GM19239 (cell line): ENCODE results near the gene TXNRD2.

Experiments used
- DNase-seq: peaks from one replicate; pipeline ENCODE4 v3.0.0; 2011; ENCODE audit warnings: low spot score; ENCODE audit not compliant: insufficient read length
- FAIRE-seq: peaks from 2 replicates; lab custom pipeline; 2011; peaks lifted over from hg19 to GRCh38; lab: Jason Lieb, UNC

The TXNRD2 gene

DNA sequence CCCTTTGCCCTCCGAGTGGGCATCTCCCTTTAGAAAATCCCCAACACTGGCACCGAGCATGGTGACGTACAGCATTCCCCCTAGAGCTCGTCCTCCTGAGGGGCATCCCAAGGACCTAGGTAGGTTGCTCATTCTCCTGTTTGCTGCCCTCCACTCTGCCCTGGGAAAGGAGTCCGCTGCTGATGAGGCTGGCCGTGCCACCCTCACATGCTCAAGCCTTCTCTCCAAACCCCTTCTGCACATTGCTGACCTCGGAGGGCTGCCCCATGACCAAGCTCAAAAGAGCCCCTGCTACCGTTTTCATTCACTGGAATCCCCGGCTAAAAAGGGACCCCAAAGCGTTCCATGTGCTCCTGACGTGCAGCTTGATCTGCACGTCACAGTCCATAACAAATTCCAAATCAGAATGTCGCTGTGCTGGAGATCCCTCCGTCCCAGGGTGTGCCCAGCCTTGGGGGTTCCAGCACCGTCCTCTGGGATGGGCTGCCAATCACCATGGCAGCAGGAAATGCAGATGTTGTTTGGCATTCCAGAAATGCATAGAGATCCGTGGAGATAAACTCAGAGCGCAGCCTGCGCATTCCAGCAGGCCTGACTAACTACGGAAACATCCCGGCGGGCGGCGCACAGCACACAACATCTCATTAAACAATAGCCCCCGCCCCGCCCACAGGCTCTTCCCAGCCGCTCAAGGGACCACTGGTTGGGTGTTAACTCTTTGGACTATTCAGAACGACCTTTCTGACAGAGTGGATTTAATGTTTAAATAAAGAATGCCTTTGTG, 60.6 kb downstream of the TXNRD2 start:
- no peak for FAIRE-seq

DNA sequence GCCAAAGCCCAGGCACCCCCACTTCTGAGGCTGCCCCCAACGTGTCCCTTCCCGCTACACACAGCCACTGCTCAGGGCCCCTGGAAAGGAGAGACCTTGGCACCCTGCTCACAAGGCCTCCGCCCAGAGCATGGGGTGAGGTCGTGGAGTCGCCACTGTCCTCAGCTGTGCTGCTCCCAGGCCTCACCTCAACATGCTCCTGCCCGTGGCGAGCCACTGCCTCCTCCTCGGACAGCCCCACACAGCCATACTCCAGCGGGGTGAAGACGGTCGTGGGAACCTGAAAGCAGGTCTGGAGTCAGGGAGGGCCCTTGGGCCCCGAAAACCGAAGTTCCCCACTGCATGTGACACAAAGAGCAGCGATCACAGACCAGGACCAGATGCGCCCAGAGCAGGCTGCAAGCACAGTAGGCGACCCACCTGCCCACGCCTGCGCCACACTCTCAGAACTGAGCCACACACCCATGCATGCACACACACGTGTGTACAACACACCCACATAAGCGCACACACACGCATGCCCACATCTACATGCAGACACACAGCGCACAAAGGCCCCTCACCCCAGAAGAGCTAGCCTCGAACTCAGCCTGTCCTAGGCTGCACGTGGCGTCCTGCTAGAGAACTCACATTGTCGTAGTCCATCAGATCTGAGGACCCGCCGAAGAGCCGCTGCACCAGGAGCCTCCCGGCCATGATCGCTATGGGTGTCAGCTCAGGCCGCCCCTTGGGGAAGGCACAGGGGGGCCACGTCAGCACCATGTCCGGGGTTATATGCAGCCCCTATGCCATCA, 61.4 kb downstream of the TXNRD2 start:
- FAIRE-seq = no peak

More for the DNA sequence above, 60.6 kb downstream of the TXNRD2 start:
- DNase-seq = no peak

DNA sequence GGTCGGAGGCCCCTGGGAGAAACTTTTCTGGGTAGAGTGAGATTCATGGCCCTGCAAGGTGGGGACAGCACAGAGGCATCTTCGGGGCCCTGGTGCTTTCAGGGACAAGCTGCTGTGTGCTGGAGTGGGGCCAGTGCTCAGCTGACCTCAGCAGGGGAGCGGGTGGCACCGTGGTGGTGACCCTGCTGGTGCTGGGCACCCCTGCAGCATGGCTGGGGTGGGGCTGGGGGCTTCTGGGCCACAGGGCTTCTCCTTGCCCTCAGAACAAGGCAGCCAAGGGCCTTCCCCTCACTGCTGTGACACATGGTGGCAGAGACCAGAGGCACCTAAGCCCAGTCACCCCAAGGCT, 62.0 kb downstream of the TXNRD2 start:
- no peak for FAIRE-seq

More for the DNA sequence above, 61.4 kb downstream of the TXNRD2 start:
- DNase-seq = no peak

DNA sequence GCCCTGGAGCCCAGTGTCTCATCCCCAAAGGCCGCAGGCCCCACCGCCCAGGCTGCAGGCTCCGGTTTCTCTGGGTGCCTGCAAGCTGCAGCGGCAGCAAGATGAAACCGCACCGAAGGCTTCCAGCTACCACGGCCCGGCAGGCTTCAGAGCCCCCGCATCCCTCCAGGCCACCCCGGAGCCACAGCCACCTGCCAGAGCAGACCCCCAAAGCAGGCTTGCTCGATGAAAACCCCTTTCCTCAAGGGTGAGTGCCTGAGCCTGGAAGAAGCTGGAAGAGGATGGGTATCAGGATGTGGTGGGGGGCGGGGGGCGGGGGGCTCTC, 62.4 kb downstream of the TXNRD2 start:
- FAIRE-seq (no peak), DNase-seq (no peak)

More for the DNA sequence above, 62.0 kb downstream of the TXNRD2 start:
- no peak for DNase-seq

DNA sequence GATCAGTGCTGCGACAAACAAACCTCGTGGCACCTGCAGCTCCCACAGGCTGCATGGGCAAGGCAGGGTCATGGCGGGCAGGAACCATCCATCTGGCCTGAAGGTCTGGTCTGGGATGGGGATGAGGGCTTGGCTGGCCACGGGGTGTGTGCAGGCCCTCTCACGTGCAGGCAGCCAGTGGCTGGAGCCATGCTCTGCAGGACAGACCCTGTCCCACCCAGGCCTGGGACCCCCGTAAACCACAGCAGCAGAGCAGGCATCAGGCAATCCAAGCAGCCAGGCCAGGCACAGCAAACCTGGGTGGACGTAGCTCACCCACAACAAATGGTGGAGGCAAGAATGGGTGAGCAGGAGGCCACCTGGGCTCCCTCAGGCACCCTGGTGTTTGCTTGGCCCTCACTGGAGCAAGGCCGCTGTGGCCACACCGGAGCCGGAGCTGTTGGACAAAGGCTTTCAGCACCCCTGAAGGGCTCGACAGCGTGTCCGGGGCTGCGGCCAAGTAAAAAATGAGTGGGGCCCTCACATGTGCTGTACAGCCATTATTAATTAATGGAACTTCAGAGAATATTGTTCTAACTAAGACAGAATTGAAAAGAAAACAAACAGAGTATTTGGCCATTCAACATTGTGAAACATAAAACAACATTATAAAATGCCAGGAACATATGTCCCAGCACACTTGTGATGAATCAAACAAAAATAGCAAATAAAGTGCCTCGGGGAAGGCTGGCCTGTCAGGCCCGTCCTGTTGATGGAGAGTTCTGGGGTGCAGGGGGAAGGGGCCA, 63.0 kb downstream of the TXNRD2 start:
- no peak for DNase-seq
- no peak for FAIRE-seq

DNA sequence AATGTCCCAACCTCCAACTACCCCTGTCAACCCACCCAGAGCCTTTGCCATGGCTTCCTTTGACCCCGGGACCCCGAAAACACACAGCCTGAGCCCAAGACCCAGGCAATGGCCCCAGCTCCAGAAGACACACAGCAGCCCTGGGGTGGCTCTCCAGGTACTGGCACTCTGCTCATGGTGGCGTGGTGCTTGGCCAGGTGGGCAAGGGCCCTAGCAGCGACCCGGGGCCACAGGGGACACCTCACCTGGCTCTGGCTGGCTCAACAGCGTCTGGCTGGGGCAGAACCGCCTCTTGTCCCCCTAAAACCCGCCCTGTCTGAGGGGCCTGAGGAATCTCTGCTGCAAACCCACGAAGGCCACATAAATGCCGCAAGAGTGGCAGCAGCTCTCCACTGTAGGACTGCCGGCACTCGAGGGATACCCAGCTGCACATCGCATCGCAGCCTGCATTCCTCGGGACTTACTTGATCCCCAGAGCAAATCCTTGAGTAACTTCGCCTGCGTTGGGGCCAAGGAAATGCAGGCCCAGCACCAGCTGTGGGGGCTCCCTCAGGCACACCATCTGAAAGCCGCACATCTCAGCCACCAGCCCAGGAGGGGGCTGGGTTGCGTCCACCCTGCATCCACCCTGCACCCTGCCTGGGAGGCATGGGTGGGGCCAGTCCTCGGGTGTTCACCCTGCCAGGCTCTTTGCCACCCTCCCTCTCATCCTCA, 63.8 kb downstream of the TXNRD2 start:
- no peak for FAIRE-seq
- DNase-seq = no peak

DNA sequence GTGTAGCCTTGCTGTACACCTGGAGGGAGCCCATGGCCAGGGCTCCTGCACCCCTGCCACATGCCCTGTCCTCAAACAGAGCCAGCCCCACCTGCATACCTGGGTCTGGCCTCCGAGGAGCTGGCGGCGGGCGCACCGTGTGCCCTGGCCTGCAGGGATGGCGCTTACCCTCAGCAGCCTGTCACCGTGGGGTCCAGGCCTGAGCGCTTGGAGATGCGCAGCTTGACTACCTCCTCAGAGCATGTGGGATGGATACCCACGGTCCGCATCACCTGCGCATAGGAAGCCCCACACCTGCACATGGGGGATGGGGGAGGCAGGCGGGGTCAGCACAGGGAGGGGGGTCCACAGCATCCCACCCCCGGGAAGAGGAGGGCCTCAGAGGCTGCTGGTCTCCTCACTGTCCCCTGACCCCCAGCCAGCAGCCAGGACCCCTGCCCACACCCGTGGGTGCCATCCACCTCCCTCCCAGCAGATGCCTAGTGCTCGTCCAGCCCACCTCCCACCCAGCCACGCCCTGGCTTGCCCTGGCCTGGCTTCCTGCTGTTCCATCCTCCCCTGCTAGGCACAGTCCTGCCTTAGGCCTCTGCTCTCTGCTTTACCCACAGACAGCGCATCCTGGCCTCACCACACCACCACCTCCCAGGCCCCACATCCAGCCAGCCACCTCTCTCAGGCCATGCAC, 64.5 kb downstream of the TXNRD2 start:
- DNase-seq = no peak
- no peak for FAIRE-seq

DNA sequence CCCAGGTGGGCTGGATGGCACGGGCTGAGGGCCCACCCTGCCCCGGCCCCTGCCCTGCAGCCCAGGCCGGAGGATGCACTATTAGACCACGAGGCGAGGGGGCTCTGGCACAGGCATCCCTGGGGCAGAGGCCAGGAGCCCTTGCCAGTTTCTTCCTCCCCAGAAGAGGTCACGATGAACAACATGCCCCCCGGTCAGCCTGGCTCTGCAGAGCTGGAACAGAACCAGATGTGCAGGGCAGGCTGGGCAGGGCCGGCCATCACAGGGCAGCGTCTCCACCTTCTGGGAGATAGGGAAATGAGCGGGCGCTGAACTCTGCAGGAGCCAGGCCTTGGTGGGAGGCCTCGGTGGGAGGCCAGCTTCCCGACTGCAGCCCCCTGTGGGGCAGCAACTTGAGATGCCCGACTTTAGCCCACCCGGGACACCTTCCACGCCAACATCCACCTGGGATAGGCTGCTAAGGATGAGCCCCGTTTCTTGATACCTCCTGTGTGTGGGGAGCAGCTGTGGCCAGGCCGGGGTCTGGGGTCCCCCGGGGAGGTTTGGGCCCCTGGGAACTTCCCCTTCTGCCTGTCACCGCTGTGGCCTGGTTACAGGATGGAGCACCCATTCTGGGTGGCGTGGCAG, 65.2 kb downstream of the TXNRD2 start:
- FAIRE-seq (no peak), DNase-seq (no peak)

DNA sequence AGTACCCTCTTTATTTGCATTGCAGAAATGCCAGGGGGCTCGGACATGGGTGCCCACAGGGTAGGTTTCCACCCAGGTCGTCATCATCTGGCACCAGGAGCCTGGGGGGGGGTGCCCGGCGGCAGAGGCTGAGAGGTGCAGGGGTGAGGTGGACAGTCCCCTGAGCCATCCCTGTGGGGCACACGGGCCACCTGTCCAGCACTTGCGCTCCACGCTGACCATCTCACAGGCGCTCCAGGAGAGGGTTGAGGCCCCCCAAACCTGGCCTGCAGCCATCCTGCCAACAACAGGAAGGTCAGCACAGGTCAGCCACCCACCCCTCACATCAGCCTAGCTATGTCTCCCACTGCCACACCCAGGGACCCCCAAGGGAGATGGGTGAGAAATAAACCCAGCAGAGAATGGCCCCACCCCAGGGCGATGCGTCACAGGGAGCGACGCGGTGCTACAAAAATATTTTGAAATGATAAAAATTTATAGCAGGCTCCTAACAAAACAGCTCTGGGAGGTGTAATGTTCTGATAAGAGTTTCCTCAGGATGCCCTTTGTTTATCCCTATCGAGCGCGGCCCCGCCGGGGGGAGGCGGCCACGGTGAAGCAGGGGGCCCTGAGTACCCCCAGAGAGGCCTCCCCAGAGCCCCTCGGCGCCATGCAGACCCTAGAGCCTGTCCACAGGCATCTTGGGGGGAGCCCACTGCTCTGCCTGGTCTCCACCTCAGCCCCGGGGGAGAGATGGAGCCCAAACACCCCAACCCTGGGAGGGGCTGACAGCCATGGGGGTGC, 65.9 kb downstream of the TXNRD2 start:
- DNase-seq (no peak), FAIRE-seq (no peak)

DNA sequence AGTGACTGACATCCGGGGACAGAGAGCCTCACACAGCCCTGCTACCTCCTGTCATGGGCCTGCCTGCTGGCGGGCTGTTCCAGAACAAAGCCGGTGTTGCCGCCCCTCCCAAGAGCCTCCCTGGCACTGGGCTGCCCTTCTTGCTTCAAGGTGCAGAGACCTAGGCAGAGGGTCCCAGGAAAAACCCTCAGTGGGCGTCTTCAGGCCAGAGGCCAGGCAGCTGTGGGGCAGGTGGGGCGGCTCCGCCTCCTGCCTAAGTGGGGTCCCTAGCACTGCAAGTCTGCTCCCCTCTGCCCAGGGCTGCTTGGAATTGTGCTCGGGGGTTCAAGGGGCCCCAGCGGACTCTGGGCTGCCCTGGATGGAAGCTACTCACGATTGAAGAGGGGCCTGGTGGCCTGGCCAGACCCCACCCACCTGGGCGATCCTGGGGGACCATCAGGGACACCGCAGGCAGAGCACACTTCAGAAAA, 66.5 kb downstream of the TXNRD2 start:
- DNase-seq (no peak), FAIRE-seq (no peak)

DNA sequence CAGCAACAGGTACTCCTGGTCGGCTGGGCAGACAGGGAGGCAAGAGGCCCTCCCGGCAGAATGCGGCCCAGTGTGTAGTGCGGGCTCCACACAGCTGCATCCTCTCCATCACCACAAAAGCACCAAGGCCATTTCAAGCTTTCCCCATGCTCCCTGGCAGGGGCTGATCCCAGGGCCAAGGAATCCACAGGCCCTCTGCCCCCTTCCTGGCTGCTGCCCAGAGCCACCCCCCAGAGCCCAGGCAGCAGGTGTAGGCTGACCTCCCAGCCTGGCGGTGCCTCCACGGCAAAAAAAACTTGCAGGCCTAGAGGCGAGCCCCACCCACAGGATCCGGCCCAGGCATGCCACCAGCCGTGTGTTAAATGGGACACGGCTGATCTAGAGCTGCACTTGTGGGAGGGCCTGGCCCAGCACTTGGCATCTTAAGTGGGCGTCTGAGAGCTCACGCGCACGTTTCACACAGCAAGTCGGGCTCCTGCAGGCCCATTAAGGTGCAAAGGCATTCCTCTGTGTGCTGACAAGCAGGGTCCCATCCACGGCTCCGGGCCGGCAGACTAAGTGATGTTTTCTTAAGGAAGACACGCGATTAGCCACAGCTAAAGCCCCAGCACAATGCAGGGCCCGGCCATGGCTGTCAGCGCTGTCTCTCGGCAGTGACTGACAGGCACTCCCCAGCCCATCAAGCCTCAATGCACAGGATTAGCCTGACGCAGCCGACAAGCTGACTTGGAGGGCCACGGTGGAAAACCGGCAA, 67.1 kb downstream of the TXNRD2 start:
- DNase-seq (no peak), FAIRE-seq (no peak)

DNA sequence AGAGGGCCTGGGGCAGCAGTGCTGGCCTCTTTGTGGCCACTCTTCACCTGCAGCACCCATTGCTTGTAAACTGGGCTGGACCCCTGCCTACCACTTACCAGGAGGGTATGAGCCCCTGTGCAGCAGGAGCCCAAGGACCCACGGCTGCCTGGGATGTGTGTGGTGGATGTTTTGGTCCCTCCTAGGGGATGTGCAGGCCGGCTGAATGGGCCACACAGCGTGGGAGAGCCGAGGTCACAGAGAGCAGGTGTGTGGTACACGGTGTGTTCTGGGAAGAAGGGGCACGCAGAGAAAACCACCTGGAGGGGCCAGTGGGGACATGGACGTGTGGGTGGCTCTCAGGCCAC, 67.7 kb downstream of the TXNRD2 start:
- FAIRE-seq = no peak
- DNase-seq = no peak

DNA sequence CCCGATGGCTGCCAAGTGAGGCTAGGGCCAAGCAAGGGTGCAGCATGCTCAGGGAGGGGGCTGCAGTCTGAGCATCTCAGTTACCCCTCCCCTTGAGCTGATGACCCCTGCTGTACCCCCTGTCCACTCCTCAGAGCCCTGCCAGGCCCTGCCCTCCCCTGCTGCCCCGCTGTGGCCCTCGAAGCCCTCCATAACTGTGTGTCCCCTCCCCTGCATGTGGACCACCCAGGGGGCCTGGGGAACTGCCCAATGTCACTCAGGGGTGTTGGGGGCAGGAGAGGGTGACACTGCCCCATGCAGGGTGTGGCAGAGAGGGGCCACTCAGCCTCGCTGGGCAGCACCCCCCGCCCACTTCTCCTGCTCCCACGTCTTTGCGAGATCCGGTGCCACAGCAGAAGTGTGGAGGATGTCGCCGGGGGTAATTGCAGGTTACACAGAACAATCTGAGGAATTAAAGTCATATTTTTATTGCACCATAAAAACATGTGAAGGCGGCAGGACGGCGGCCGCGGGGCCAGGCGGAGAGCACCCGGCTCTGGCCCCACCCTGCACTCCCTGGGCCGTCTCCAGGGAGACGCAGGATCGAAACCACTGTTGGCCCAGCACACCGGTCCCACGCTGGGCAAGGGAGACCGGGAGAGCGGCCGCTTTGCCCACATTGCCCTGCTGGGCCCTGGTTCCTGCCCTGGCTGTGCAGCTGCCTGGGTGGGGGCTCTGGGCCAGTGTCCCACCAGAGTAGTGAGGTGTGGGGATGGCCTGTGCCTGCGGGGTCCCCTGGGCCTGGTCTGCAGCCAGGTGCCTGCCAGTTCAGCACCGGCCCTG, 68.3 kb downstream of the TXNRD2 start:
- DNase-seq = no peak
- FAIRE-seq = no peak

DNA sequence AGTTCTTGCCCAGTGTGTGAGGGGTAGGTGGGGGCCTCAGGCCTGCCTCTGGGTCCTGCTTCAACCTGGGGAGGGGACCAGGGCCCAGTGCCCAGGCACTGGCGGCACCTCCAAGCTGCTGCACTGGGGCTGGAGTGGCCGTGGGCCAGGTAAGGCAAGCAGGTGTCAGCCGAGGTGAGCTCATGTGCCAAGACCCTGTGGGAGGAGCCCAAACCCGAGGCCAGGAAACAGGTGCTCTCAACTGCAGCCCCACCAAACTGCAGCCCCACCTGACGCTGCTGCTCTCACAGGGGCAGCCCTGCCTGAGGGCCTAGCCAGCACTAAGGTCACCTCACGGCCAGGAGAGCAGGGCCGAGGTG, 68.9 kb downstream of the TXNRD2 start:
- DNase-seq (no peak), FAIRE-seq (no peak)

DNA sequence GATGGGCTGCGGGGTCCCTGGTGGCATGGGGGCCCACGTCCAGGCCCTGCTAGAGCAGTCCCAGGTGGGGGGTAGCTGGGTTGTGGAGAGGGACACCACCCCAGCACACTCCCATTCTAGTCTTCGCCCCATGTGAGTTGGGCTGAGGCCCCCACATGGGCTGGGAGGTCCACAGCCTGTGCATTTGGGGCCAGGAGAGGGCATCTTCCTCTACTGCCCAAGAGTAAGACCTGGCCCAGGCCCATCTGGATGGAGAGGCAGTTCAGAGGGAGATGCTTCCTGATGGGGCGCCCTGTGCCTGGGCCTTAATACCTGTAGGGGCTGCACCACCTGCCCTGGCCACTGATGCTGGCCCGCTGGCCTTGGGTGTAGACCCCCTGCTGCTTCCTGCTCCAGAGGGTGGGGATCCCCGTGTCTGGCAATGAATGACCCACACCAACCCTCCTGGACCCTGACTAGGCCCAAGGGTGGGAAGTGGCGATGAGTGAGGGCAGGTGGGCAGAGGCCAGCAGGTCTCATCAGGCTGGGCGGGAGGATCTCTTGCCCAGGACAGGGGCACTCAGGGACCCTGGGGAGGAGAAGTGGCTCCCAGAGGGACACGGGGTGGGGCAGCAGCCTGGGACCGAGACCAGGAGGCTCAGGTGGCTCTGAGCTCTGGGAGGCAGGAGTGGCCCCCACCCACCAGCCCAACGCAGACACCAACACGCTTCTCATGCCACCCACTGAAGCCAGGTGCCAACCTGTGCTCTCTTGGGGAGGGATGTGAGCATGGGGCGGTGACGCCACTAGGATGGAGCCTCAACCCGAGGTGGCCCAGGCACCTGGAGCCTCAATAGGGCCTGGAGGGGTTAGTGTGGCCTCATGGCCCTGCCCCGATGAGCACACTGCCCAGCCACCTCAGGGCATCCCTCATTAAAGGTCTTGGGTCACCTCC, 69.5 kb downstream of the TXNRD2 start:
- no peak for DNase-seq
- no peak for FAIRE-seq
